ENCODE measurements around the gene GAS6. TPM values are rescaled to one million over a fixed set of nuclear protein-coding genes. Genes with fewer than 3 reads are reported as not detected.

GAS6 gene
- total RNA-seq, 1 donor from 2014 or later: 11.5 TPM

DNA sequence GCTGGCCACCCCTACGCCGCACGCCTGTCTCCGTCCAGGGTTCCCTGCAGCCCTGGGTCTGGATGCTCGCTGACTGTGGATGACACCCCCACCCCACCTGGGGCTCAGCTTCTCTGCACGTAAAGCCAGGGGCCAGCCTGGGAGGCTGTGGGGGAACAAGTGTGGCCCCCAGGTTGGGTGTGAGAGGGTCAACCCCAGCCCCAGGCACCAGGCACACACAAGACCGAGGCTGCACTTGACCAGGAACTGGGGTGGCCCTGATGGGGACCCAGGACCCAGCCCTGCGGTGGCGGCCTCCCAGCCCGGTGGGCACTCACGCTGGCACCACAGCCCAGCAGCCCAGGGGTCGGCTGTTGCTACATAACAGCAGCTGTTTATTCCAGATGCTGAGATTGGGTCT is 41.6 kb downstream of the GAS6 start:
- Mint-ChIP-seq H3K4me3 (ENCODE audit: low read depth) (no peak overlapping the region), H3K36me3 (ENCODE audit: insufficient read depth) (peaks cover 2% of the 10 kb centered on the region), H3K9me3 (ENCODE audit: low read depth) (no peaks in the 10 kb centered on the region), H3K27me3 (no peaks in the 10 kb centered on the region), H3K4me1 (ENCODE audit: low read depth) (no peaks in the 10 kb centered on the region), H3K27ac (no peak overlapping the region)
- no peak for DNase-seq (ENCODE audit: low spot score, unreplicated experiment)
- TF ChIP-seq, protein P1, sequence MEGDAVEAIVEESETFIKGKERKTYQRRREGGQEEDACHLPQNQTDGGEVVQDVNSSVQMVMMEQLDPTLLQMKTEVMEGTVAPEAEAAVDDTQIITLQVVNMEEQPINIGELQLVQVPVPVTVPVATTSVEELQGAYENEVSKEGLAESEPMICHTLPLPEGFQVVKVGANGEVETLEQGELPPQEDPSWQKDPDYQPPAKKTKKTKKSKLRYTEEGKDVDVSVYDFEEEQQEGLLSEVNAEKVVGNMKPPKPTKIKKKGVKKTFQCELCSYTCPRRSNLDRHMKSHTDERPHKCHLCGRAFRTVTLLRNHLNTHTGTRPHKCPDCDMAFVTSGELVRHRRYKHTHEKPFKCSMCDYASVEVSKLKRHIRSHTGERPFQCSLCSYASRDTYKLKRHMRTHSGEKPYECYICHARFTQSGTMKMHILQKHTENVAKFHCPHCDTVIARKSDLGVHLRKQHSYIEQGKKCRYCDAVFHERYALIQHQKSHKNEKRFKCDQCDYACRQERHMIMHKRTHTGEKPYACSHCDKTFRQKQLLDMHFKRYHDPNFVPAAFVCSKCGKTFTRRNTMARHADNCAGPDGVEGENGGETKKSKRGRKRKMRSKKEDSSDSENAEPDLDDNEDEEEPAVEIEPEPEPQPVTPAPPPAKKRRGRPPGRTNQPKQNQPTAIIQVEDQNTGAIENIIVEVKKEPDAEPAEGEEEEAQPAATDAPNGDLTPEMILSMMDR (IDR thresholded peaks at IDR 0.05; ENCODE audit: unreplicated experiment): no peak

DNA sequence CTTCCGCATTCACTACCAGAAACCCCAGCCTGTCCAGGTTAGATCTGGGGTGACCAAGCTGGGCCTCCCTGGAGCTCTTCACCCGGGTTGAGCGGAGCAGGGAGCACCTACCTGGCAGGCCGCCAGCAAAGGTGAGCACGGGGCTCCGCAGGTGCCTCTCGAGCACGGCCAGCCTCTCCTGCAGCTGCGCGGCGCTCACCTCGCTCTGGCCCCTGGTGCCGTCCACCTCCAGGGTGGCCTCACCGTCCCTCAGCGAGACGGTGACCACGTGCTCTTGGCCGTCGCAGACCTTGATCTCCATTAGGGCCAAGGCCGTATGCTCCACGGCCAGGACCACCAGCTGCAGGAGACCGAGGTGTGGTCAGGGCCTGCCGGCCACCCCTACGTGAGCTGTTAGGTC is 42.0 kb downstream of the GAS6 start:
- no peaks in the 10 kb centered on the region for H3K4me1 Mint-ChIP-seq (ENCODE audit: low read depth)
- no peak overlapping the region for H3K27ac Mint-ChIP-seq
- H3K36me3 Mint-ChIP-seq (ENCODE audit: insufficient read depth): peaks cover 2% of the 10 kb centered on the region
- H3K4me3 Mint-ChIP-seq (ENCODE audit: low read depth): no peak overlapping the region
- H3K27me3 Mint-ChIP-seq: no peaks in the 10 kb centered on the region
- H3K9me3 Mint-ChIP-seq (ENCODE audit: low read depth): no peaks in the 10 kb centered on the region
- DNase-seq (ENCODE audit: low spot score, unreplicated experiment): no peak
- TF ChIP-seq, protein P1 (IDR thresholded peaks at IDR 0.05; ENCODE audit: unreplicated experiment): no peak

DNA sequence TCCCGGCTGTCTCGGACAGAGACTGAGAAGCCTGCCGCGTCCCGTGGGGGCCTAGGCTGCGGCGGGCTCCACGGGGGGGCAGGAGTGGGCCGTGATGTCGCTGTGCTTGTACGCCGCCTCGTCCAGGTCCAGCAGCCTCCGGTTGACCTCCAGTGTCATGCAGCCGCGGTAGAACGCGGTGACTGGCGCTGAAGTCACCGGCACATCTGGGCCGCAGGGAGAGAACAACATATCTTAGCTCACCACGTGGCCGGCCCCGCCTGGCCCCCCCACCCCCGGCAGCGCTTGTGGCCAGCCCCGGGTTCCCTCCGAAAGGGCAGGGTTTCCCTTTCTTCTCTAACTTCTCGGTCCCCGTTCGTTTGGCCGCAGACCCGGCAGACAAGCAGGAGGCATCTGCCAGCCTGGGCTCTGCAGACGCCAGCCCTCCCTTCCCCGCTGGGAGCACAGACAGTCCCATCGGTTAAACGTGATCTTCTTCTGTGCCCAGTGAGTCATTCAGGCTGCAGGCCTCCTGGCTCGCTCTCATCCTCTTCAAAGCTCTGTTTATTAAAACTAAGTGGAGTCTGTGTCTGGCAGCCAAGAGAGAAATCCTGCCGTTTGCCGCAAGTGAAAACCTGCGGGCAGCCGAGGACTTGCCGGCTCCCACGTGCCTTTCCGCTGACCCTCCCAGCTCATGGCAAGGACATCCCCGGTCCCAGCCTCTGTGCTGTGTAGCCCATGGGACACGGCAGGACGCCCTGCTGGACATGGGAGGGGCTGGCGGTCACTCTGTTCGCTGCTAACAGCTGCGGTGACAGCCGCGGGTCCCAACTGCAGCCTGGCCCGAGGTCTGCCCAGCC is 42.8 kb downstream of the GAS6 start:
- Mint-ChIP-seq H3K9me3 (ENCODE audit: low read depth) (no peaks in the 10 kb centered on the region), H3K4me3 (ENCODE audit: low read depth) (no peak overlapping the region), H3K4me1 (ENCODE audit: low read depth) (no peaks in the 10 kb centered on the region), H3K36me3 (ENCODE audit: insufficient read depth) (peaks cover 2% of the 10 kb centered on the region), H3K27ac (no peak overlapping the region), H3K27me3 (no peaks in the 10 kb centered on the region)
- no peak for DNase-seq (ENCODE audit: low spot score, unreplicated experiment)
- TF ChIP-seq, protein P1 (IDR thresholded peaks at IDR 0.05; ENCODE audit: unreplicated experiment): no peak

DNA sequence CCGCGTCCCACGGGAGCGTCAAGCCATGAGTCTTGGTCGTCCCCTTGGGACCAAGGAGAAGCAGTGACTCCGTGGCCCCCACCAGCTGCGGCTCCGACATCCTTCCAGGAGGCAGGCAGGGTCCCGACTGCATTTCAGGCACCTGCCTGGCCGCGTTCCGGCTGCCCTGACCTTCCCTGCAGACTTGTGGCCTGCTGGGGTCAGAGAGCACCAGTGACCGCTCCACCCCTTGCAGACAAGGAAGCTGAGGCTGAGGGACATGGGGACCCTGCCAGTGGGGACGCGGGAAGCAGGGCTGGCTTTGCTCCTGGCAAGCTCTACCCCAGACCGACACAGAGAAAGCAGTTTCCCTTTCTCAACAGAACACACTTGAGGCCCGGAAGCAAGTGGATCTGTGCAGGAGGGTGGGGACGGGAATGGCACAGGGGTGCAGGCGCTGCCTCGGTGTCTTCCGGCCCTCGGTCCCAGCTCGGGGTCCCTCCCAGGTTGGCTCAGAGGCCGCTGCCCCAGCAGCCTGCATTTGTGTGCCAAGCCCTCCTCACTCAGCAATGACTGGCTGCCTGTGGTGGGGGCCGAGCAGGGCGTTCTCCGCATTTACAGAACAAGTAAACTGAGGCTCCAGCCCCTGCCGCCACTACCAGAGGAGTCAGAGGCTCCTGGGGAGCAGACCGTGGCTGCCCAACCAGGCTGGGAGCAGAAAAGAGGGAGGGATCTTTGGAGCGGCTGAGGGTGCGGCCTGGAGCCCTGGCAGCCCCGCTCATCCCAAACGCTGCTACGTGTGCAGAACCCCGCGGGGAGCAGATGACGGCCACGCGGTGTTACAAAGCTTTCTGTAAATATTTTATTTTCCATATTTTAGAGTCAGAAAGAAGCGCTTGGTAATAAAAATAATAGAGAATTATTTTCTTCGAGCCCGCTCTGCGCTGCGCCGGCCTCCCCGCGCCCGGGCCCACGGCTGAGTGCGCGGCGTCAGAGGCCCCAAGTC is 43.9 kb downstream of the GAS6 start:
- no peak for DNase-seq (ENCODE audit: low spot score, unreplicated experiment)
- TF ChIP-seq, protein P1 (IDR thresholded peaks at IDR 0.05; ENCODE audit: unreplicated experiment): no peak
- H3K27me3 Mint-ChIP-seq: peaks cover 6% of the 10 kb centered on the region
- H3K36me3 Mint-ChIP-seq (ENCODE audit: insufficient read depth): peaks cover 2% of the 10 kb centered on the region
- no peaks in the 10 kb centered on the region for H3K9me3 Mint-ChIP-seq (ENCODE audit: low read depth)
- no peak overlapping the region for H3K27ac Mint-ChIP-seq
- no peak overlapping the region for H3K4me3 Mint-ChIP-seq (ENCODE audit: low read depth)
- no peaks in the 10 kb centered on the region for H3K4me1 Mint-ChIP-seq (ENCODE audit: low read depth)

DNA sequence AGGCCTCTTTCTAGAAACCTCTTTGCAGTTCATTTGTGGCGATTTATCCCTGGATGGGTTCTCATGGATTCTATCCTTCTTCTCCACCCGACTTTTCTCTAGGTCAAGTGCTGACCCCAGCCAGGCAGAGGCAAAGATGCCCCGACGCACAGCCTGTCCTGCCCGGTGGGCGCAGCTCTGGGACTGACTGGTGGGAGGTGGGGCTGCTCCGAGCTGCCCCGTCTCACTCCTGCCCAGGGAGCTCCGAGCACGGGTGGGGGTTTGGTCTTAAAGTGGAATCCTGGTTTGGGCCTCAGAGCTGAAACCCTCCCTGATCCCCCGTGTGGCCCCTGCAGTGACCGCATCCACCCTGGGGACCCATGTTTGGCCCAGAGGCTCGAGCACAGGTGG is 44.5 kb downstream of the GAS6 start:
- TF ChIP-seq, protein P1 (IDR thresholded peaks at IDR 0.05; ENCODE audit: unreplicated experiment): no peak
- Mint-ChIP-seq H3K36me3 (ENCODE audit: insufficient read depth) (peaks cover 2% of the 10 kb centered on the region), H3K4me1 (ENCODE audit: low read depth) (no peaks in the 10 kb centered on the region), H3K4me3 (ENCODE audit: low read depth) (no peak overlapping the region), H3K27ac (no peak overlapping the region), H3K9me3 (ENCODE audit: low read depth) (no peaks in the 10 kb centered on the region), H3K27me3 (peaks cover 6% of the 10 kb centered on the region)
- DNase-seq (ENCODE audit: low spot score, unreplicated experiment): no peak
